Peyer's patch (tissue), 4 donors: ENCODE results near the gene HCCS.

Experiments
- POLR2A ChIP-seq, 2 donors: fragments of 450-650 bp; IDR thresholded peaks; one replicate each; pipeline ENCODE4 v1.5.1; 2017; ENCODE audit warnings: antibody characterized with exemption in 2 of 2, mild to moderate bottlenecking in 2 of 2, moderate library complexity in 2 of 2
- TF ChIP-seq, protein P1 (sequence below), 6 experiments: fragments of 450-650 bp in 4 of 6; fragments of 200-600 bp in 2 of 6; sonication (generic) in 1 of 6; IDR thresholded peaks; one replicate each; pipeline ENCODE4 v1.5.1; 2017 to 2019; ENCODE audit warnings: antibody characterized with exemption in 6 of 6, mild to moderate bottlenecking in 3 of 6, moderate library complexity in 1 of 6

DNA sequence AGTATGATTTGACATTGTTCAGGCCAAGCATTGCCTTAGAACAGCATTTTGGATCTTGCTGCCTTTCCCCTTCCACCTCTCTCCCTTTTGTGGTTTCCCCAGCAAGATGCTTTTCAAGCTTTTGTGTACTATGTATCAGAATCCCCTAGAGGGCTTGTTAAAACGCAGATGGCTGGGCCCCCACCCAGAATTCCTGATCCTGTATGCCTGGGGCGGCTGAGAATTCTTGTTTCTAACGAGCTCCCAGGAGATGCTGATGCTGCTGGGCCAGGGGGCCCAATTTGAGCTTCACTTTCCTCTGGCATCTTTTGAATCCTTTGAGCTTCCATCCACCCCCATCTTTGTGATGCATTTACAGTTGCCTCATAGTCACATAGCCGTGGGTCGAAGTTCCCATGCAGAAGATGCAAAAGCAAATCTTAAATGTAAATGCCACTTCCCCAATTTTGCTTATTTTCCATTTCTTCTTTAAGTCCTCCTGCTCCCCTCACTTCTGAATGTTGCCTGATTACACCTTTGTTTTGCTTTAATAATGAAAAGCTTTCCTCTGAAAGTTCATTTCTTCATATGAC lies 18.5 kb downstream of the HCCS start:
- TF ChIP-seq, protein P1, sequence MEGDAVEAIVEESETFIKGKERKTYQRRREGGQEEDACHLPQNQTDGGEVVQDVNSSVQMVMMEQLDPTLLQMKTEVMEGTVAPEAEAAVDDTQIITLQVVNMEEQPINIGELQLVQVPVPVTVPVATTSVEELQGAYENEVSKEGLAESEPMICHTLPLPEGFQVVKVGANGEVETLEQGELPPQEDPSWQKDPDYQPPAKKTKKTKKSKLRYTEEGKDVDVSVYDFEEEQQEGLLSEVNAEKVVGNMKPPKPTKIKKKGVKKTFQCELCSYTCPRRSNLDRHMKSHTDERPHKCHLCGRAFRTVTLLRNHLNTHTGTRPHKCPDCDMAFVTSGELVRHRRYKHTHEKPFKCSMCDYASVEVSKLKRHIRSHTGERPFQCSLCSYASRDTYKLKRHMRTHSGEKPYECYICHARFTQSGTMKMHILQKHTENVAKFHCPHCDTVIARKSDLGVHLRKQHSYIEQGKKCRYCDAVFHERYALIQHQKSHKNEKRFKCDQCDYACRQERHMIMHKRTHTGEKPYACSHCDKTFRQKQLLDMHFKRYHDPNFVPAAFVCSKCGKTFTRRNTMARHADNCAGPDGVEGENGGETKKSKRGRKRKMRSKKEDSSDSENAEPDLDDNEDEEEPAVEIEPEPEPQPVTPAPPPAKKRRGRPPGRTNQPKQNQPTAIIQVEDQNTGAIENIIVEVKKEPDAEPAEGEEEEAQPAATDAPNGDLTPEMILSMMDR (IDR thresholded peaks at IDR 0.05), result no peak
- no peak for TF ChIP-seq POLR2A (IDR thresholded peaks at IDR 0.05)
